Colonic mucosa (tissue), 4 donors: ENCODE measurements around the gene NTM. TPM values are rescaled to one million over a fixed set of nuclear protein-coding genes. Genes with fewer than 3 reads are reported as not detected.

ENCODE experiments used
- DNase-seq: peaks from one replicate; pipeline ENCODE4 v3.0.0-alpha.2; 2020
- H3K27ac ChIP-seq: fragments of 200-600 bp; one replicate; pipeline ENCODE4 v1.8.0; 2021
- H3K27me3 ChIP-seq: fragments of 200-600 bp; one replicate; pipeline ENCODE4 v1.8.0; 2021
- H3K36me3 ChIP-seq: fragments of 200-600 bp; one replicate; pipeline ENCODE4 v1.8.0; 2021
- H3K4me1 ChIP-seq: fragments of 200-600 bp; one replicate; pipeline ENCODE4 v1.8.0; 2021; ENCODE audit warnings: mild to moderate bottlenecking
- H3K4me3 ChIP-seq: fragments of 200-600 bp; one replicate; pipeline ENCODE4 v1.8.0; 2021
- H3K9ac ChIP-seq, 2 donors: one replicate each; pipeline ENCODE4 v1.7.0; 2013; ENCODE audit warnings: control low read depth in 2 of 2, low read depth in 2 of 2, low read length in 2 of 2
- H3K9me3 ChIP-seq: fragments of 200-600 bp; one replicate; pipeline ENCODE4 v1.8.0; 2021
- CTCF ChIP-seq: fragments of 200-600 bp; IDR thresholded peaks from one replicate; pipeline ENCODE4 v1.8.0; 2022; ENCODE audit warnings: antibody characterized with exemption, mild to moderate bottlenecking
- intact Hi-C: fragments of 100-400 bp; cut with DNase I; formaldehyde crosslinking; loops from one replicate; pipeline ENCODE4 v1.14.1; 2022
- total RNA-seq, 2 donors: library from RNA; stranded (reverse); fragmentation: NEBNext Ultra II Directional in 1 of 2; extraction: Animal tissue kit (Norgen Biotek cat#: 25700) in 1 of 2; gene quantifications; one replicate each; pipeline ENCODE4 v1.2.1, GENCODE V29; 2021
- donor health status: healthy.
- donor health status: DM: no; HTN: no; CAD: no.
- donor health status: DM: no; HTN: no; CAD: no.

The NTM gene
- total RNA-seq, 2 donors from 2014 or later, result 1.6 to 2.8 TPM

DNA sequence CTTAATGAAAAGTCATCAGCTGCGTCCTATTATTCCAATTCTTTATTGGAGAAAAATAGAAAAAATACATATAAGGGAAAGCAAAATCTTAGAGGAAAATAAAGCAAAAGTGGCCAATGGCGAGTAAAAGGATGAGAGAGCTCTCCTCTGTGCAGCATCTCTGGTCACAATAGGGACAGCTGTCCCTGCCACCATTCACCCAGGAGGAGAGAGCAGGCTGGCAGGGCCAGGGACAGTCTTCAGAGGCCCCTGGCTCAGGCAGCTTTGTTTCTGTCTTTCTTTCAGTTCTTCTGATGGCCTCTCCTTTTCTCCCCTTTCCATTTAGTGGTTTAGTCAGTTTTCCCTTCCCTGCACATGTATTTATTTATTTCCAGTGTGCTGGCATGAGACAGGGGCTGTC lies 941.3 kb downstream of the NTM start:
- Histone ChIP-seq H3K4me3 (no peak overlapping the region), H3K9ac (no peak overlapping the region)
- intact Hi-C loops, result no loop called here

DNA sequence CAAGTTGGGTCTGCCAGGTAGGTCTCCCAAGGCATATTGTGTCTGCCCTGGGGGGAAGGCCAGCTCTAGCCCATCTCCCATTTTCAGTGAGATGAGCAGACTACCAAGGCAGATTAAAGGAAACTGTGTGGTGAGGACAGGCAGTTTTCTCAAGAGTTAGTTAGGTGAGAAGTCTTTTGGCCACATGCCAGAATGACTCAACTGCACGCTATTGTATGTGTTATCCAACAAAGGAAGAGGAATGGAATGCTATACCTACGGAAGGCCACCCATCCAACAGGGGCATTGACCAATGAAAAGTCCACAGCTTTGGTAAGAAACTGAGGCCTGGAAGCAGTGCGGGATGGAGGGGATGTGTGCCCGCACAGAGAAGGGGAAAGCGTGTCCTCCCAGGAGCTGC lies 941.7 kb downstream of the NTM start:
- Histone ChIP-seq H3K27ac (no peak overlapping the region), H3K4me3 (no peak overlapping the region), H3K9me3 (no peaks in the 10 kb centered on the region), H3K27me3 (no peaks in the 10 kb centered on the region), H3K36me3 (no peaks in the 10 kb centered on the region), H3K4me1 (no peaks in the 10 kb centered on the region), H3K9ac (no peak overlapping the region)
- intact Hi-C loops, result no loop called here
- TF ChIP-seq CTCF, result no peak
- DNase-seq, result no peak

More for the DNA sequence above, 941.3 kb downstream of the NTM start:
- Histone ChIP-seq H3K36me3 (no peaks in the 10 kb centered on the region), H3K27me3 (no peaks in the 10 kb centered on the region), H3K9me3 (no peaks in the 10 kb centered on the region), H3K4me1 (no peaks in the 10 kb centered on the region), H3K27ac (no peak overlapping the region)
- no peak for TF ChIP-seq CTCF
- DNase-seq, result no peak

GRCh38 chr11:132312701-132313111 lies 942.3 kb downstream of the NTM start:
- H3K9ac ChIP-seq, result no peak overlapping the region
- no peak overlapping the region for H3K27ac ChIP-seq
- intact Hi-C loops, result no loop called here
- TF ChIP-seq CTCF, result peak; percentile 26
- no peak for DNase-seq
- no peaks in the 10 kb centered on the region for H3K27me3 ChIP-seq
- H3K9me3 ChIP-seq, result no peaks in the 10 kb centered on the region
- H3K36me3 ChIP-seq, result no peaks in the 10 kb centered on the region
- H3K4me3 ChIP-seq, result no peak overlapping the region
- H3K4me1 ChIP-seq, result no peaks in the 10 kb centered on the region

GRCh38 chr11:132314911-132315455 lies 944.6 kb downstream of the NTM start:
- Histone ChIP-seq H3K9ac (no peak overlapping the region), H3K27me3 (no peaks in the 10 kb centered on the region), H3K4me1 (no peaks in the 10 kb centered on the region), H3K27ac (no peak overlapping the region), H3K36me3 (no peaks in the 10 kb centered on the region), H3K9me3 (no peaks in the 10 kb centered on the region), H3K4me3 (no peak overlapping the region)
- TF ChIP-seq CTCF, result no peak
- DNase-seq, result no peak
- intact Hi-C loops, result no loop called here

- DNase-seq, result no peak
- Histone ChIP-seq H3K9me3 (no peaks in the 10 kb centered on the region), H3K4me1 (no peaks in the 10 kb centered on the region), H3K27me3 (no peaks in the 10 kb centered on the region), H3K4me3 (no peak overlapping the region), H3K9ac (no peak overlapping the region), H3K27ac (no peak overlapping the region), H3K36me3 (no peaks in the 10 kb centered on the region)
- TF ChIP-seq CTCF, result no peak
- intact Hi-C loops, result no loop called here
Observed at GRCh38 chr11:132315696-132316095, 945.3 kb downstream of the NTM start.
